K562 (cell line): ENCODE results near the gene ANKRD34A. TPM values are rescaled to one million over a fixed set of nuclear protein-coding genes. Genes with fewer than 3 reads are reported as not detected.

Experiments
- BACH1 ChIP-seq: fragments of 200-800 bp; sonication (Bioruptor generic); IDR thresholded peaks from 2 replicates; pipeline ENCODE4 v1.6.1; 2016; ENCODE audit warnings: missing genetic modification characterization, missing compliant biosample characterization
- CCNT2 ChIP-seq: IDR thresholded peaks from 2 replicates; pipeline ENCODE4 v1.6.1; 2011; ENCODE audit warnings: borderline replicate concordance, low read depth, mild to moderate bottlenecking, moderate library complexity, mixed read lengths, low read length; ENCODE audit not compliant: insufficient read length; ENCODE audit errors: extremely low read depth
- ESRRB ChIP-seq: fragments of 250-450 bp; sonication (Bioruptor Pico); IDR thresholded peaks from 2 replicates; pipeline ENCODE4 v1.5.0; 2020; ENCODE audit warnings: mild to moderate bottlenecking, moderate library complexity, borderline replicate concordance
- GTF2E2 ChIP-seq: fragments of 200-800 bp; sonication (Bioruptor generic); IDR thresholded peaks from 2 replicates; pipeline ENCODE4 v1.6.1; 2016; ENCODE audit warnings: missing genetic modification characterization, missing compliant biosample characterization
- HNRNPUL1 ChIP-seq: fragments of 200-400 bp; formaldehyde crosslinking; IDR thresholded peaks from 2 replicates; pipeline ENCODE4 v1.6.1; 2017; ENCODE audit warnings: low read length
- IRF9 ChIP-seq: fragments of 450-650 bp; IDR thresholded peaks from 2 replicates; pipeline ENCODE4 v1.6.1; 2016; ENCODE audit warnings: missing biosample characterization, missing genetic modification characterization
- KDM4B ChIP-seq, 2 experiments: fragments of 450-650 bp in 1 of 2; sonication (generic) in 1 of 2; IDR thresholded peaks; 2 replicates each; pipeline ENCODE4 v1.6.1; 2016 to 2017; ENCODE audit warnings: borderline replicate concordance in 2 of 2, antibody characterized with exemption in 1 of 2, low read depth in 1 of 2, mild to moderate bottlenecking in 1 of 2
- NFXL1 ChIP-seq: fragments of 450-650 bp; formaldehyde crosslinking; IDR thresholded peaks from 2 replicates; pipeline ENCODE4 v1.4.0; 2021; ENCODE audit warnings: mild to moderate bottlenecking
- NR1H2 ChIP-seq: sonication (generic); formaldehyde crosslinking; IDR thresholded peaks from 2 replicates; pipeline ENCODE4 v1.4.0; 2020; ENCODE audit warnings: mild to moderate bottlenecking, missing genetic modification reagents
- PBX2 ChIP-seq, 2 experiments: IDR thresholded peaks in 1 of 2; conservative IDR thresholded peaks in 1 of 2; 2 replicates each; pipeline ENCODE4 v1.6.1; 2016; ENCODE audit warnings: low read depth in 2 of 2, mild to moderate bottlenecking in 1 of 2, missing compliant biosample characterization in 1 of 2, missing genetic modification characterization in 1 of 2, moderate library complexity in 1 of 2
- PTTG1 ChIP-seq: fragments of 450-650 bp; IDR thresholded peaks from 2 replicates; pipeline ENCODE4 v1.6.1; 2016; ENCODE audit warnings: low read depth, mild to moderate bottlenecking, missing genetic modification characterization, missing compliant biosample characterization
- ZBTB26 ChIP-seq: fragments of 450-650 bp; formaldehyde crosslinking; IDR thresholded peaks from 2 replicates; pipeline ENCODE4 v1.4.0; 2022; ENCODE audit warnings: missing genetic modification characterization
- ZNF77 ChIP-seq: fragments of 250-450 bp; sonication (Bioruptor Pico); IDR thresholded peaks from 2 replicates; pipeline ENCODE4 v1.5.0; 2020
- polyA plus RNA-seq, 8 experiments: library from polyadenylated mRNA; depleted of rRNA in 4 of 8; stranded (reverse) in 5 of 8; unstranded in 3 of 8; fragments of >200 nt; fragmentation: Nextera tagmentation in 2 of 8; fragmentation: Illumina TruSeq in 1 of 8; extraction: Ambion mirVana in 2 of 8; extraction: Trizol in 1 of 8; gene quantifications; 2 replicates each; pipeline versions ENCODE4 v1.2.1 to v1.2.3, GENCODE V29; 2011 to 2014; ENCODE audit warnings: inconsistent platforms in 1 of 8, missing spikeins in 1 of 8
- total RNA-seq, 7 experiments: library from RNA; depleted of rRNA in 6 of 7; stranded (reverse); fragments of >200 nt in 6 of 7; fragmentation: Illumina TruSeq in 2 of 7; extraction: Trizol in 2 of 7; gene quantifications; 2 replicates each; pipeline versions ENCODE4 v1.2.1 to v1.2.3, GENCODE V29; 2011 to 2021; ENCODE audit warnings: low replicate concordance in 1 of 7
- TF ChIP-seq, protein P1 (sequence below): fragments of 450-650 bp; IDR thresholded peaks from 2 replicates; pipeline ENCODE4 v1.7.0; 2016; ENCODE audit warnings: borderline replicate concordance
- TF ChIP-seq, protein P2 (sequence below): fragments of 450-650 bp; conservative IDR thresholded peaks from 2 replicates; pipeline ENCODE4 v1.6.1; 2016; ENCODE audit warnings: missing genetic modification characterization, low read depth, mild to moderate bottlenecking, missing compliant biosample characterization, moderate library complexity
- TF ChIP-seq, protein P3 (sequence below): fragments of 450-650 bp; conservative IDR thresholded peaks from 2 replicates; pipeline ENCODE4 v1.6.1; 2016; ENCODE audit warnings: missing genetic modification characterization, low read depth, mild to moderate bottlenecking, control low read depth, missing compliant biosample characterization

ANKRD34A gene
- total and polyA plus RNA-seq, 9 of the 15 experiments (the other 6 are each of a cell fraction or from before 2014, with no cell fraction given): 0.06 to 1.6 (median 0.43) TPM

DNA sequence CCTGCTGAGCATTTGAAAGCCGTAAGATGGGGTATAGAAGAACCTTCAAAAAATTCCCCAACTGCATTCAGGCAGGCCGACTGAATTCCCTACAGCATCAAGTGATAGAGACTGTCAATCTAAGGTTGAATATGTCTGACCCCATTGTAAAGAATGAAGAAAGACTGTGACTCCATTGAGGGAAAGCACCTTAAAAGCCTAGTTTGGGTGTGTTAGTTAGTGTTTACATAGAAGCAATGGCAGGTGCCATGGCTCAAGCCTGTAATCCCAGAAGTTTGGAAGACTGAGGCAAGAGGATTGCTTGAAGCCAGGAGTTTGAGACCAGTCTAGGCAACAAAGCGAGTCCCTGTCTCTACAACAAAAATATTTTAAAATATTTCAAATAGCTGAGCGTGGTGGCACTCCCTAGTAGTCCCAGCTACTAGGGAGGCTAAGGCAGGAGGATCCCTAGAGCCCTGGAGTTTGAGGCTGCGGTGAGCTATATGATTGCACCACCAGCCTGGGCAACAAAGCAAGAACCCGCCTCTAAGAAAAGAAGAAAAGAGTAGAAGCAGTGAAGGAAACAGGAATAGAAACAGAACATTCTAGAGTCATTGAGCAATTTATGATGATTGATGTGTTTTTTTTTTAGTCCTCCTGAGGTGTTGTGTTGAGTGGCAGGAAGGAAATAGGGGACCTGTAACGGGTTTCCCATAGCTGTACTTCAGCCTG lies 15.5 kb upstream of the ANKRD34A start (continued):
- TF ChIP-seq IRF9 (0 out of 2 replicates have a peak, but pooled peaks have one; percentile 5), PTTG1 (tag) (0 out of 2 replicates have a peak, but pooled peaks have one; percentile 35), ZNF77 (CRISPR knock-in tag) (no peak), ESRRB (0 out of 2 replicates have a peak, but pooled peaks have one; percentile 38), GTF2E2 (tag) (peak; percentile 93; the same call in 1 of the 2 replicates), KDM4B (IDR thresholded peaks at IDR 0.05; ENCODE audit: borderline replicate concordance in 2 of 2, low read depth in 1 of 2) (no peak), BACH1 (tag) (no peak), ZBTB26 (0 out of 2 replicates have a peak, but pooled peaks have one; percentile 13), PBX2 (CRISPR knock-in tag; IDR thresholded peaks at IDR 0.05; ENCODE audit: low read depth) (no peak), PBX2 (tag; conservative IDR thresholded peaks at IDR 0.05; ENCODE audit: low read depth) (peak; percentile 89), CCNT2 (no peak), NR1H2 (CRISPR knock-in tag) (no peak), HNRNPUL1 (no peak), NFXL1 (CRISPR knock-in tag) (no peak)
- TF ChIP-seq, protein P1, sequence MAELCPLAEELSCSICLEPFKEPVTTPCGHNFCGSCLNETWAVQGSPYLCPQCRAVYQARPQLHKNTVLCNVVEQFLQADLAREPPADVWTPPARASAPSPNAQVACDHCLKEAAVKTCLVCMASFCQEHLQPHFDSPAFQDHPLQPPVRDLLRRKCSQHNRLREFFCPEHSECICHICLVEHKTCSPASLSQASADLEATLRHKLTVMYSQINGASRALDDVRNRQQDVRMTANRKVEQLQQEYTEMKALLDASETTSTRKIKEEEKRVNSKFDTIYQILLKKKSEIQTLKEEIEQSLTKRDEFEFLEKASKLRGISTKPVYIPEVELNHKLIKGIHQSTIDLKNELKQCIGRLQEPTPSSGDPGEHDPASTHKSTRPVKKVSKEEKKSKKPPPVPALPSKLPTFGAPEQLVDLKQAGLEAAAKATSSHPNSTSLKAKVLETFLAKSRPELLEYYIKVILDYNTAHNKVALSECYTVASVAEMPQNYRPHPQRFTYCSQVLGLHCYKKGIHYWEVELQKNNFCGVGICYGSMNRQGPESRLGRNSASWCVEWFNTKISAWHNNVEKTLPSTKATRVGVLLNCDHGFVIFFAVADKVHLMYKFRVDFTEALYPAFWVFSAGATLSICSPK: no peak
- TF ChIP-seq, protein P2, sequence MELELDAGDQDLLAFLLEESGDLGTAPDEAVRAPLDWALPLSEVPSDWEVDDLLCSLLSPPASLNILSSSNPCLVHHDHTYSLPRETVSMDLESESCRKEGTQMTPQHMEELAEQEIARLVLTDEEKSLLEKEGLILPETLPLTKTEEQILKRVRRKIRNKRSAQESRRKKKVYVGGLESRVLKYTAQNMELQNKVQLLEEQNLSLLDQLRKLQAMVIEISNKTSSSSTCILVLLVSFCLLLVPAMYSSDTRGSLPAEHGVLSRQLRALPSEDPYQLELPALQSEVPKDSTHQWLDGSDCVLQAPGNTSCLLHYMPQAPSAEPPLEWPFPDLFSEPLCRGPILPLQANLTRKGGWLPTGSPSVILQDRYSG (tag): peak; percentile 76; the same call in 1 of the 2 replicates
- TF ChIP-seq, protein P3, sequence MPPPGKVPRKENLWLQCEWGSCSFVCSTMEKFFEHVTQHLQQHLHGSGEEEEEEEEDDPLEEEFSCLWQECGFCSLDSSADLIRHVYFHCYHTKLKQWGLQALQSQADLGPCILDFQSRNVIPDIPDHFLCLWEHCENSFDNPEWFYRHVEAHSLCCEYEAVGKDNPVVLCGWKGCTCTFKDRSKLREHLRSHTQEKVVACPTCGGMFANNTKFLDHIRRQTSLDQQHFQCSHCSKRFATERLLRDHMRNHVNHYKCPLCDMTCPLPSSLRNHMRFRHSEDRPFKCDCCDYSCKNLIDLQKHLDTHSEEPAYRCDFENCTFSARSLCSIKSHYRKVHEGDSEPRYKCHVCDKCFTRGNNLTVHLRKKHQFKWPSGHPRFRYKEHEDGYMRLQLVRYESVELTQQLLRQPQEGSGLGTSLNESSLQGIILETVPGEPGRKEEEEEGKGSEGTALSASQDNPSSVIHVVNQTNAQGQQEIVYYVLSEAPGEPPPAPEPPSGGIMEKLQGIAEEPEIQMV (tag): peak; percentile 16
